SK-N-MC (cell line): Measurements from ENCODE around the gene PCDHA2.
A peak's percentile ranks its signal among the peaks of the same experiment; 100 is the strongest.
"Not testable (repeated sequence)": the region's sequence is repeated elsewhere in the genome, so short reads cannot be mapped to it uniquely, and the experiment has no call there.

ENCODE experiments used
- DNase-seq: peaks from one replicate; pipeline ENCODE4 v3.0.0-alpha.2; 2011; ENCODE audit warnings: low read depth, low spot score
- H3K27ac ChIP-seq: fragments of 200-600 bp; sonication (generic); 2 replicates; pipeline ENCODE4 v1.5.1; 2016; ENCODE audit warnings: mixed run types
- H3K36me3 ChIP-seq: fragments of 200-600 bp; sonication (generic); 2 replicates; pipeline ENCODE4 v1.6.1; 2017; ENCODE audit warnings: antibody characterized with exemption, low read length, mixed read lengths; ENCODE audit not compliant: insufficient read depth
- H3K4me3 ChIP-seq: fragments of 200-600 bp; sonication (generic); 2 replicates; pipeline ENCODE4 v1.5.1; 2016
- H3K9ac ChIP-seq: fragments of 200-600 bp; sonication (generic); 2 replicates; pipeline ENCODE4 v1.8.0; 2017; ENCODE audit warnings: mixed run types, mixed read lengths; ENCODE audit not compliant: insufficient read length
- H3K9me3 ChIP-seq: fragments of 200-600 bp; sonication (generic); 2 replicates; pipeline ENCODE4 v1.6.1; 2017; ENCODE audit warnings: low read depth, mild to moderate bottlenecking, antibody characterized with exemption, low read length, moderate library complexity, mixed read lengths
- EZH2 ChIP-seq: fragments of 200-600 bp; sonication (generic); IDR thresholded peaks from one replicate; pipeline ENCODE4 v1.6.1; 2017; ENCODE audit warnings: antibody characterized with exemption
- FOXP2 ChIP-seq: optimal IDR thresholded peaks from 2 replicates; pipeline ENCODE3; 2011; ENCODE audit warnings: mild to moderate bottlenecking, moderate library complexity; ENCODE audit not compliant: insufficient read depth; ENCODE audit errors: extremely low read length, control extremely low read depth
- POLR2AphosphoS5 ChIP-seq: IDR thresholded peaks from 2 replicates; pipeline ENCODE4 v1.6.1; 2012; ENCODE audit warnings: mild to moderate bottlenecking, low read depth, low read length, borderline replicate concordance

PCDHA2 gene

GRCh38 chr5:140794595-140795258, at the start of gene PCDHA2:
Gene PCDHA2 (plus strand): TSS chr5:140794852.
- Histone ChIP-seq H3K4me3 (no peak within 1 kb of the TSS), H3K27ac (no peak within 1 kb of the TSS), H3K36me3 (no peaks in the 10 kb centered on the region), H3K9me3 (no peaks in the 10 kb centered on the region; the same call in 1 of the 2 replicates), H3K9ac (no peak within 1 kb of the TSS)
- DNase-seq, result no peak
- TF ChIP-seq FOXP2 (no peak), EZH2 (no peak), POLR2AphosphoS5 (no peak)

GRCh38 chr5:140753561-140753960, 41.1 kb upstream of the PCDHA2 start:
- no peaks in the 10 kb centered on the region for H3K36me3 ChIP-seq
- no peak overlapping the region for H3K4me3 ChIP-seq
- TF ChIP-seq POLR2AphosphoS5 (no peak), FOXP2 (no peak), EZH2 (no peak)
- H3K9ac ChIP-seq, result no peak overlapping the region
- no peak overlapping the region for H3K27ac ChIP-seq
- H3K9me3 ChIP-seq, result no peaks in the 10 kb centered on the region
- DNase-seq, result no peak

DNA sequence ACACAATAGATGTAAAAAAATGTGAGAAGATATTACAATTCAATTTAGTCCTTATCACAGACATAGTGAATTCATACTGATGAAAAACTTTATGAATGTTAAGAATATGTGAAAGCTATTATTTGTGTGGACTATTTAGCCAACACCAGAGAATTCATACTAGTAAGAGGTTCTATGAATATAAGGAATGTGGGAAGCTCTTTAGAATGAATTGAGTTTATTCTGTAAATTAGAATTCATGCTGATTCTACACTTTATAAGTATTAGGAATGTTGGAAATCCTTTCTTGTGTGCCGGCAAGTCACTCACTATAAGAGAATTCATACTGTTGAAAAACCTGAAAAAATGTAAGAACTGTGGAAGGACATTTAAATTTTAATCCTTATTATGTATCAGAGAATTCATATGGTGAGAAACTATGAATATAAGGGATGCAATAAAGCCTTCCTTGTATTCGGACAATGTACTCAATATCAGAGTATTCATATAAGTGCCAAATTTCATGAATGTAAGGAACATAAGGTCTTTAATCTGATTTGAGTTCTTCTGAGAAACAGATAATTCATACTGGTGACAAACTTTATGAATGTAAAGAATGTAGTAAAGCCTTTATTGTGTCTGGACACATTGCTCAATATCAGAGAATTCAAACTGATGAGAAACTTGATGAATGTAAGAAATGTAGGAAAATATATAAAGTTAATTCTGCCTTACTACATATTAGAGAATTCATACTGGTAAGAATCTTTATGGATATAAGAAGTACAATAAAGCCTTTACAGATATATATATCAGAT, 30.3 kb upstream of the PCDHA2 start:
- no peak overlapping the region for H3K9ac ChIP-seq
- DNase-seq, result no peak
- no peak overlapping the region for H3K27ac ChIP-seq
- TF ChIP-seq POLR2AphosphoS5, result no peak
- TF ChIP-seq FOXP2, result no peak
- no peak for TF ChIP-seq EZH2
- peaks cover 12% of the 10 kb centered on the region; the same call in 1 of the 2 replicates for H3K9me3 ChIP-seq
- H3K4me3 ChIP-seq, result no peak overlapping the region
- H3K36me3 ChIP-seq, result no peaks in the 10 kb centered on the region

GRCh38 chr5:140767444-140767843, 27.2 kb upstream of the PCDHA2 start:
- Histone ChIP-seq H3K4me3 (no peak overlapping the region), H3K9me3 (peaks cover 12% of the 10 kb centered on the region; the same call in 1 of the 2 replicates), H3K9ac (no peak overlapping the region), H3K27ac (no peak overlapping the region), H3K36me3 (no peaks in the 10 kb centered on the region)
- DNase-seq, result no peak
- TF ChIP-seq FOXP2 (no peak), EZH2 (no peak), POLR2AphosphoS5 (no peak)

GRCh38 chr5:140780512-140780911, 14.1 kb upstream of the PCDHA2 start:
- Histone ChIP-seq H3K36me3 (no peaks in the 10 kb centered on the region), H3K9me3 (no peaks in the 10 kb centered on the region), H3K27ac (no peak overlapping the region), H3K9ac (no peak overlapping the region), H3K4me3 (no peak overlapping the region)
- DNase-seq, result no peak
- TF ChIP-seq FOXP2 (no peak), EZH2 (no peak), POLR2AphosphoS5 (no peak)

- Histone ChIP-seq H3K9ac (no peak within 1 kb of the TSS), H3K27ac (no peak within 1 kb of the TSS), H3K9me3 (no peaks in the 10 kb centered on the region; the same call in 1 of the 2 replicates), H3K36me3 (no peaks in the 10 kb centered on the region), H3K4me3 (0 out of 2 replicates have a peak within 1 kb of the TSS, but pooled peaks have one; percentile 13)
- no peak for DNase-seq
- no peak for TF ChIP-seq POLR2AphosphoS5
- TF ChIP-seq EZH2, result no peak
- TF ChIP-seq FOXP2, result no peak
Observed at GRCh38 chr5:140785905-140786686, 8.6 kb upstream of the PCDHA2 start, which contains the start of gene PCDHA1. Gene PCDHA1 (plus strand): TSS chr5:140786140.

- H3K9me3 ChIP-seq, H3K36me3 ChIP-seq, H3K27ac ChIP-seq, DNase-seq, H3K9ac ChIP-seq, H3K4me3 ChIP-seq: not testable (repeated sequence)
Observed at GRCh38 chr5:140787422-140787821, 7.2 kb upstream of the PCDHA2 start.

GRCh38 chr5:140787849-140788504, 6.7 kb upstream of the PCDHA2 start:
- not testable (repeated sequence) for H3K4me3 ChIP-seq, H3K36me3 ChIP-seq, H3K27ac ChIP-seq, H3K9me3 ChIP-seq, H3K9ac ChIP-seq, DNase-seq
